Activated CD8-positive, alpha-beta memory T cell treated with anti-CD3 and anti-CD28 coated beads for 4 hours (primary cell): ENCODE data around the gene CCL7.
"Not testable (repeated sequence)": the region's sequence is repeated elsewhere in the genome, so short reads cannot be mapped to it uniquely, and the experiment has no call there.

Experiments
- DNase-seq, 2 donors: peaks; one replicate each; pipeline ENCODE4 v3.0.0-alpha.2; 2020; ENCODE audit warnings: low read depth in 2 of 2

The CCL7 gene

DNA sequence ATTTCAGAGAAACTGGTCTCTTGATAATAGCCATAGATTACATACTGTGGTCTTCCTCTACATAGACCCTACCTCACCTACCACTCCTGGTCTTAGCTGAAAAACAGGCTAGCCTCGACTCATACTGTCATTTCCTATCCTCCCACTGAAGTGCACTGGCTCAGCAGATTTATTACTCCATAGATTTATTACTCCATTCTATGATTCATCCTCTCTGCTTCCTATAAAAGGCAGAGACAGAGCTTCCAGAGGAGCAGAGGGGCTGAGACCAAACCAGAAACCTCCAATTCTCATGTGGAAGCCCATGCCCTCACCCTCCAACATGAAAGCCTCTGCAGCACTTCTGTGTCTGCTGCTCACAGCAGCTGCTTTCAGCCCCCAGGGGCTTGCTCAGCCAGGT, at the start of gene CCL7:
TSS of gene CCL7 (plus strand) at position 253 of the 400 bp plus-strand sequence. CDS start at position 323, 70 bp downstream.
- no peak for DNase-seq

- DNase-seq: no peak
These were observed 49.1 kb upstream of the CCL7 start for GRCh38 chr17:34220752-34221395.

DNA sequence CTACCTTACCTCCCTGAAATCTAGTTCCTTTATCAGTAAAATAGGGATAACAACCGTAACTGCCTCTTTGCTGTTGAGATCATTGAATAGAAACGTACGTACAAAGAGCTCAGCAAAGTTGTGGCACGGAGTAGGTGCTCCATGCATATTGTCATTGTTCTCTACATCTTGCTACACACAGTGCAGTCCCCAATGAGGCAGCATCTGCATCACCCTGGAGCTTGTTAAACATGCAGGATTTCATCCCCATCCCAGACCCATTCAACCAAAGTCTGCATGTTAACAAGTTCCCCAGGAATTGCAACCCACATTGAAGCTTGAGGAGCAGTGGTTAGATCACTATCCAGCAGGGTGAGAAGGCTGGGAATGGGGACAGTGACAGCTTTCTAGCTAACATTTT, 48.6 kb upstream of the CCL7 start:
- no peak for DNase-seq

GRCh38 chr17:34222722-34223497, 47.1 kb upstream of the CCL7 start:
- DNase-seq: no peak

GRCh38 chr17:34225046-34225445, 45.0 kb upstream of the CCL7 start:
- DNase-seq: no peak

GRCh38 chr17:34226011-34226743, 43.8 kb upstream of the CCL7 start:
- no peak for DNase-seq

- DNase-seq: no peak
These were observed 43.3 kb upstream of the CCL7 start for GRCh38 chr17:34226744-34227034.

- DNase-seq: not testable (repeated sequence)
These were observed 42.7 kb upstream of the CCL7 start for GRCh38 chr17:34227293-34227692.

- DNase-seq: no peak
These were observed 42.3 kb upstream of the CCL7 start for GRCh38 chr17:34227707-34228106.

DNA sequence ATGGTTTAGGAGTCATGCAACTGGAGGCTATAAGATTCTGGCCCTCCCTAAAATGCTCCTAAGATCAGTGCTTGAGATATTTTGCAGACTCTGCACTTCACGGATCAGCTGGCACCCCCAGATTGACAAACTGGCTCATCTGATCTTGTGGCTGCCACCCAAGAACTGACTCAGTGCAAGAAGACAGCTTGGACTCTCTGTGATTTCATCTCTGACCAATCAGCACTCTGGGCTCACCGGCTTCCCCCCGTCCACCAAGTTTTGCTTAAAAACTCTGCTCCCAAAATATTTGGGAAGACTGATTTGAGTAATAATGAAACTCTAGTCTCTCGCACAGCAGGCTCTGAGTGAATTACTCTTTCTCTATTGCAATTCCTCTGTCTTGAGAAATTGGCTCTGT, 41.2 kb upstream of the CCL7 start:
- no peak for DNase-seq

- no peak for DNase-seq
These were observed 39.7 kb upstream of the CCL7 start for GRCh38 chr17:34230342-34230741.

DNA sequence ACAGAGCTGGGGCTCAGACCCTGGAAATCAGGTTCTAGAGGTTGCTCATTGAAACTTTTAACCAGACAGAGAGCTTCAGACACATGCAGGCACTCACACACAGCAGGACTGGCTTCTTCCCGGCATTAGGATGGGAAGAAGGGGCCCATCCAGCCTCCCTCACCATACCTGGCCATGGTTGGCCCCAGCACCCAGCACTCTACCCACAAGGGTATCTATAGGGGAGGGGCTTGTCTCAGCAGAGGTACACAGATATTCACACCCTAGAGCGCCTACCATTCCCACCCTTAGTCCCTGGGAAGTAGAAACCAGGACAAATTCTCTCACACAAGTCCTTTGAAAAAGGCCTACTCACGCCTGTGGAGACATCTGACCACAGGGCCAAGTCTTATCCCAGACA, 35.4 kb upstream of the CCL7 start:
- no peak for DNase-seq

GRCh38 chr17:34235389-34236028, 34.5 kb upstream of the CCL7 start:
- no peak for DNase-seq

DNA sequence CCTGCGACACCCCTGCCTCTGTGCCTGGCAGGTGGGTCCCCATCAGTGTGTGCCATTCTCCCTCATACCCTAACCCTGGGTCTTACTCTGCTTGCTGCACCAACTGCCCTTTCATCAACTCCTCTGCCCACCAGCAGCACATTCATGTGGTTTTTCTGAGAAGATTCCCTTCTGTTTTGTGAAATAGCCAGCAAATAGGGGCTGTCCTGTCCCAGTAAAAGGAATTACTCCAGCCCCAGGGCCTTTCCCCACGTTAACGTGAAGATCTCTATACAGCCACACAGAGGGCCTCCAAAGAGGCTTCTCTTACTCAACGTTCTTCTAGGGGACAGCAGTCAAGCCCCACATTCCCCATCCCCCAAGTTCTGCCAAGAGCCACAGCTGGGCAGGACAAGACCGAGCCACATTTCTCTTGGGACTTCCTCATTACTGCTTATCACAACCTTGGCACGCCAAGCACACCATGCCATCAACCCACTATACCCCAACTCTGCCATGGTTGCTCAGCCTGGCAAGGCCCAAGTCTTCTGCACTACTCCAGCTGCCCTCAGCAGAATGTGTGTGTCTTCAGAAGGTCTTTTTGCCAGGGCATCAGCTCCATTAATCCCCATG, 33.6 kb upstream of the CCL7 start:
- no peak for DNase-seq

GRCh38 chr17:34237458-34237857, 32.6 kb upstream of the CCL7 start:
- DNase-seq: no peak

GRCh38 chr17:34241062-34241461, 29.0 kb upstream of the CCL7 start:
- no peak for DNase-seq

- no peak for DNase-seq
These were observed 27.2 kb upstream of the CCL7 start for GRCh38 chr17:34242587-34243363.

GRCh38 chr17:34243364-34244320, 26.4 kb upstream of the CCL7 start:
- DNase-seq: no peak

DNA sequence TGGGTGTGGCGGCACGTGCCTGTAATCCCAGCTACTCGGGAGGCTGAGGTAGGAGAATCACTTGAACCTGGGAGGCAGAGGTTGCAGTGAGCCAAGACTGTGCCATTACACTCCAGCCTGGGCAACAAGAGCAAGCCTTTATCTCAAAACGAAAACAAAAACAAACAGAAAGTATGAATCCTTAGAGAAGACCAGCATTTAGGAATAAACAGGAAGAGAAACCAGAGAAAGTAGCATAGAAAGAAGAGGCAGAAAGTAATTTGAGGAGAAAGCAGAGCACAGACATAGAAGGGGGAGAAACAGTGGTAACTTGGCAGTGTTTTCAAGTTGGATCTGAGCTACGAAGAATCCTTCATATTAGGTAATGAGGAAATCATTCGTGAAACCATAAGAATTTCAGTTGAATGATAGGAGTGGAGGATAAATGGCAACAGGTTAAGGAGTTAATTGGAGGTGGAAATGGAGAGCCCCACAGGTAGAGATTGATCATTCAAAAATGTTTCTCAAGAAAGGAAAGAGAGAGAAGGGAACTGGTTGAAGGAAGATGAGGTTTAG, 24.6 kb upstream of the CCL7 start:
- no peak for DNase-seq

- no peak for DNase-seq
These were observed 23.6 kb upstream of the CCL7 start for GRCh38 chr17:34246446-34246845.
